Measurements from ENCODE around the gene INPPL1. TPM values are rescaled to one million over a fixed set of nuclear protein-coding genes. Genes with fewer than 3 reads are reported as not detected.

The INPPL1 gene
- total and polyA plus RNA-seq, 2 of the 13 experiments (the other 11 are each of a cell fraction or from before 2014, with no cell fraction given), result 29.1 to 66.9 TPM

DNA sequence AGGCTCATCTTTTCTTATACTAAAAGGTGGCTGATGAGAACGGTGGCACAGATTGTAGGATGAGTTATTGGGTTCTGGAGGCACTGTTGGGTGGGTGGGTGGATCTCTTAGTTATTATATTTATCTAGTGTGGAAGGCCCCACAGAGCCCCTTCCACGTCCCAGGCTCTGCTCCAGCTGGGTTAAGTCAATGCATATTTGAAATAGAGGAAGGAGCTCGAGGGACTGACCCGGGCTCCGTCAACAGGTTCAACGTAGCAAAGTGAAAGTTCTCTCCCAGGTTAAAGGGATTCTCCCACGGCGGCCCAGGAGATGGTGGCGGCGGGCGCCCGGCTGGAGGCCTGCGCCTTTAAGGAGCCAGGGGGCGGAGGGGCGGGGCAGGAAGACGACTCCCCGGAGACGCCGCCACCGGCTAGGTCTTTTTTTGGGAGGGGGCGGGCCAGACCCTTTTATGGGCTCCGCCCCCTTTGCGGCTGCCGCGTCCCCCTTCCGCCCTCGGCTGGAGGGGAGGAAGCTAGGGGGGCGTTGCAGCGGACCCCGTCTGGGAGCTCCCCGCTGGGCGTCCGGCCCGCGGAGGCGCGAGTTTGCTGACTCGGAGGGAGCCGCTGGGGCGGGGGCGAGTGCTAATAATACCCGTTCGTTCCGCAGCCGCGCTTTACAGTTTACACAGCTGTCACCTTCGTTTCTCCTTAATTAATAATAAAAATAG lies 1.5 kb upstream of the INPPL1 start (continued):
- no peak for TF ChIP-seq FUBP1 (CRISPR knock-in tag; IDR thresholded peaks at IDR 0.05; ENCODE audit: borderline replicate concordance)
- TF ChIP-seq ZBTB3 (CRISPR knock-in tag; IDR thresholded peaks at IDR 0.05; ENCODE audit: borderline replicate concordance, low read depth), result no peak
- no peak for TF ChIP-seq ZNF788 (CRISPR knock-in tag; IDR thresholded peaks at IDR 0.05; ENCODE audit: borderline replicate concordance)
- no peak for TF ChIP-seq RXRB (CRISPR knock-in tag; IDR thresholded peaks at IDR 0.05; ENCODE audit: borderline replicate concordance)
- no peak for TF ChIP-seq ZMYM3 (CRISPR knock-in tag; IDR thresholded peaks at IDR 0.05)
- no peak for TF ChIP-seq ZNF576 (CRISPR knock-in tag; IDR thresholded peaks at IDR 0.05)
- no peak for TF ChIP-seq ZNF326 (CRISPR knock-in tag; IDR thresholded peaks at IDR 0.05; ENCODE audit: borderline replicate concordance)
- no peak for TF ChIP-seq SIN3B (IDR thresholded peaks at IDR 0.05; ENCODE audit: low read length)
- TF ChIP-seq ZNF558 (CRISPR knock-in tag; IDR thresholded peaks at IDR 0.05; ENCODE audit: borderline replicate concordance), result no peak
- no peak for TF ChIP-seq NFE2 (CRISPR knock-in tag; IDR thresholded peaks at IDR 0.05)
- no peak for TF ChIP-seq SMARCE1 (IDR thresholded peaks at IDR 0.05; ENCODE audit: borderline replicate concordance)
- 0 out of 2 replicates have a peak, but pooled peaks have one; percentile 20 for TF ChIP-seq PAWR (CRISPR knock-in tag; IDR thresholded peaks at IDR 0.05; ENCODE audit: borderline replicate concordance)
- no peak for TF ChIP-seq ZNF549 (CRISPR knock-in tag; IDR thresholded peaks at IDR 0.05)
- TF ChIP-seq LBX2 (CRISPR knock-in tag; IDR thresholded peaks at IDR 0.05; ENCODE audit: borderline replicate concordance), result no peak
- TF ChIP-seq HMG20B (CRISPR knock-in tag; conservative IDR thresholded peaks at IDR 0.05), result no peak
- no peak for TF ChIP-seq KLF13 (CRISPR knock-in tag; IDR thresholded peaks at IDR 0.05)
- TF ChIP-seq, protein P1, sequence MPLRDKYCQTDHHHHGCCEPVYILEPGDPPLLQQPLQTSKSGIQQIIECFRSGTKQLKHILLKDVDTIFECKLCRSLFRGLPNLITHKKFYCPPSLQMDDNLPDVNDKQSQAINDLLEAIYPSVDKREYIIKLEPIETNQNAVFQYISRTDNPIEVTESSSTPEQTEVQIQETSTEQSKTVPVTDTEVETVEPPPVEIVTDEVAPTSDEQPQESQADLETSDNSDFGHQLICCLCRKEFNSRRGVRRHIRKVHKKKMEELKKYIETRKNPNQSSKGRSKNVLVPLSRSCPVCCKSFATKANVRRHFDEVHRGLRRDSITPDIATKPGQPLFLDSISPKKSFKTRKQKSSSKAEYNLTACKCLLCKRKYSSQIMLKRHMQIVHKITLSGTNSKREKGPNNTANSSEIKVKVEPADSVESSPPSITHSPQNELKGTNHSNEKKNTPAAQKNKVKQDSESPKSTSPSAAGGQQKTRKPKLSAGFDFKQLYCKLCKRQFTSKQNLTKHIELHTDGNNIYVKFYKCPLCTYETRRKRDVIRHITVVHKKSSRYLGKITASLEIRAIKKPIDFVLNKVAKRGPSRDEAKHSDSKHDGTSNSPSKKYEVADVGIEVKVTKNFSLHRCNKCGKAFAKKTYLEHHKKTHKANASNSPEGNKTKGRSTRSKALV (CRISPR knock-in tag; IDR thresholded peaks at IDR 0.05), result no peak
- TF ChIP-seq ZKSCAN1 (IDR thresholded peaks at IDR 0.05; ENCODE audit: low read length), result peak; percentile 54; the same call in 1 of the 2 replicates
- no peak for TF ChIP-seq KLF11 (CRISPR knock-in tag; IDR thresholded peaks at IDR 0.05)
- no peak for TF ChIP-seq ZNF7 (CRISPR knock-in tag; IDR thresholded peaks at IDR 0.05)
- TF ChIP-seq MIER2 (CRISPR knock-in tag; IDR thresholded peaks at IDR 0.05), result no peak
- TF ChIP-seq ZNF354B (CRISPR knock-in tag; IDR thresholded peaks at IDR 0.05), result no peak
- TF ChIP-seq ZNF619 (CRISPR knock-in tag; IDR thresholded peaks at IDR 0.05), result no peak
- no peak for TF ChIP-seq SIX4 (CRISPR knock-in tag; IDR thresholded peaks at IDR 0.05)
- no peak for TF ChIP-seq KLF9 (CRISPR knock-in tag; IDR thresholded peaks at IDR 0.05; ENCODE audit: low read depth)
- peak; percentile 71; the same call in 1 of the 2 replicates for TF ChIP-seq SIN3A (IDR thresholded peaks at IDR 0.05; ENCODE audit: borderline replicate concordance, low read depth, low read length)
- no peak for TF ChIP-seq PRPF4 (IDR thresholded peaks at IDR 0.05; ENCODE audit: low read depth, low read length, poor library complexity, severe bottlenecking)
- TF ChIP-seq FOXK1 (CRISPR knock-in tag; IDR thresholded peaks at IDR 0.05; ENCODE audit: borderline replicate concordance, low read depth), result no peak
- TF ChIP-seq KDM2A (CRISPR knock-in tag; IDR thresholded peaks at IDR 0.05; ENCODE audit: borderline replicate concordance, low read depth), result peak; percentile 69
